HG03066 (cell line): Measurements from ENCODE around the gene KIRREL2.
"Not testable (repeated sequence)": the region's sequence is repeated elsewhere in the genome, so short reads cannot be mapped to it uniquely, and the experiment has no call there.

ENCODE experiments used
- ATAC-seq: cut with Tn5 transposase; IDR thresholded peaks from one replicate; pipeline ENCODE4 v1.9.1; 2021; ENCODE audit warnings: low read depth; ENCODE audit not compliant: unreplicated experiment

KIRREL2 gene

DNA sequence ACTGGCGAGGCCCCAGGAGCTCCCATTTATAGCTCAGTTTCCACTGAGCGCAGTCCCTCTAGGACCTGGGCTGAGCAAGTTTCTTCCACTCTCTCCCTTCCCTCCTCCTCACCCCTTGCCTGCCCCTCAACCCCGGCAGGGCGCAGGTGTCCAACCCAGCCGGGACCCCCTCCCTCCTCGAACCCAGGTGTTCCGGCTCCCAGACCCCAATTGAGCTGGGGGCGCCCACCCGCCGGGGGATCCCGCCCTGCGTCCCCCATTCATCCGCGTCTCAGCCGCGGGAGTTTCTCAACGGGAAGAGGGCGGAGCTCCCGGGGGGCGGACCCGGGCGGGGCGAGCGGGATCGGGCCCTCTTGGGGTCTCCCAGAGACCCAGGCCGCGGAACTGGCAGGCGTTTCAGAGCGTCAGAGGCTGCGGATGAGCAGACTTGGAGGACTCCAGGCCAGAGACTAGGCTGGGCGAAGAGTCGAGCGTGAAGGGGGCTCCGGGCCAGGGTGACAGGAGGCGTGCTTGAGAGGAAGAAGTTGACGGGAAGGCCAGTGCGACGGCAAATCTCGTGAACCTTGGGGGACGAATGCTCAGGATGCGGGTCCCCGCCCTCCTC is at the start of gene KIRREL2:
TSS of gene KIRREL2 (plus strand) at position 366 of the 604 bp plus-strand sequence. CDS start at position 575, 209 bp downstream.
- ATAC-seq: no peak

DNA sequence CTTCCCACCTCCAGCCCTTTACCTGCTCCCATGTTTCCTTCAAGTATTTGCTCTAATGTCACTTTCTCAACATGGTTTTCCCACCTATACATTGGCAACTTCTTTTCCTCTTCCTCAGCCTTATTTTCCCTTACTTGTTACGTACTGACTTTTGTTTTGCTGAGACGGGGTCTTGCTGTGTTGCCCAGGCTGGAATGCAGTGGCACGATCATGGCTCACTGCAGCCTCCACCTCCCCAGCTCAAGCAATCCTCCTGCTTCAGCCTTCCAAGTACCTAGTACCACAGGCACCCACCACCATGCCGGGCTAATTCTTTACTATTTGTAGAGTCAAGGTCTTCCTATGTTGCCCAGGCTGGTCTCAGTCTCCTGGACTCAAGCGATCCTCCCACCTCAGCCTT is 49.1 kb upstream of the KIRREL2 start:
- ATAC-seq: no peak

DNA sequence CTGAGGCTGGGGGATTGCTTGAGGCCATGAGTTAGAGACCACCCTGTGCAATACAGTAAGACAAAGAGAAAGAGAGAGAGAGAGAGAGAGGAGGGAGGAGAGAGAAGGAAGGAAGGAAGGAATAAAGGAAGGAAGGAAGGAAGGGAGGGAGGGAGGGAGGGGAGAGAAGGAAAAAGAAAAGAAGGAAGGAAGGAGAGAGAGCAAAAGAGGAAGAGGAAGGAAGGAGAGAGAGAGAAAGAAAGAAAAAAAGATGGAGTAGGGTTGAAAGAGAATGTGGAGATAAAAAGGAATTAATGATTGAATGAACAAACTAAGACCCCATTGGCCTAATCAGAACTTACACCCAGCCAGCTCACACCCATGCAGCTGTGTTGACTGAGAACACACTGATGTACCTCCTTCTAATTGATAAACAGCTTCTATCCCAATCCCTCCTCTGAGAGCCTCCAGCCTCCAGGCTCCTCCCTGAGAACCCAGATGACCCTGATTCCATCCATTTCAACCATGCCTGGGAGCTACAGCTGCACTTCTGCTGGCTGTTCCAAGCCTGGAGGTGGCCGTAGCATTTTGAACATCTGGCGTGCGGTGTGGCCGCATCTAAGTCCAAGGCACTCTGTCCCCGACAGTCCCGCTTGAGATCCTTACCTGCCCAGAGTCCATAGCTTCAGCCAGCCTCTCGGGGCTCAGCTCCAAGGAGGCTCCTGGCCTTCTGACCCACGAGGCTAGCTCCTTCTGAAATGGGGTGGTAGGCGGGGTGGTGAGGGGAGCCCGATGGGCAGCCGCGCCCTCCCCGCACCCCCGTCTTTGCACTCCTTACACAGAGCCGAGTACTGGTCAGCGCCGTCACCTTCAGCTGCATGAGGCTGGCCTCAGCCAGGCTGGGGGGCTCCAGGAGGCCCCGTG is 45.1 kb upstream of the KIRREL2 start:
- no peak for ATAC-seq

DNA sequence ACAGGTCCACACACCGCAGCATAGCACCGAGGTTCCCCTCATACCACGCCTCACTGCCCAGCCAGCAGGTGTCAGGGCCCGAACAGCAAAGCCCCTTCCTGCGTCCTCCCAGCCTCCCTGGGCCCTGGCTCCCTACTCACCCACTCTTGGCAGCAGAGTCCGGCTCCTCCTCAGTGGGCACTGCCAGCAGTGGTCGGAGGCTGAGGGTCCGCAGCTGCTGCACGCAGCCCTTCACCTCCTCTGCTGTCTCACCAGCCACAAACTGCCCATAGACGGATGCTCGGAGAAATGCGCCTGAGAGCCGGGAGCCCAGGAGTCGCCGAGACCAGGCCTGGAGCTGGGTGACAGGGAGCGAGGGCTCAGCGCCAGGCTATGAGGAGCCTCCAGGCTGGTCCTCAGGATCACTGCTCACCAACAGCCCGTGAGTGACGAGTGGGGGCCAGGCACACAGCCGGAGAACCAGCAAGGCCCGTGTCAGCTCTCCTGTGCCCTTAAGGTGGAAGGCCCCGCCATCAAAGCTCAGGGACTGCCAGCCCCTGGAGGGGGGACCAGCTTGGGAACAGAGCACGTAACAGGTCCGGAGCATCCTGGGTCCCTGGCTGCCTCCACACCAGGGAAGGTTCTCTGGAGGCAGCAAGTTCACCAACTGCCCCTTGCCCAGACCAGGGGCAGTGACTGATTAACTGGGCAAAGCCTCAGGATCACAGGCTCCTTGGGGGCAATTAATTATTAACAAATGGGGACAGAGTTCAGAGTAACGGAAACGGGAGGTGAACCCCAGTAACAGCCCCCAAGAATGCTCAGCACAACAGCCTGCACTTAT is 44.3 kb upstream of the KIRREL2 start, which contains the start of gene PRODH2:
TSS of gene PRODH2 (minus strand) at position 626 of the 823 bp plus-strand sequence. CDS start at position 586, 40 bp downstream.
- ATAC-seq: no peak

DNA sequence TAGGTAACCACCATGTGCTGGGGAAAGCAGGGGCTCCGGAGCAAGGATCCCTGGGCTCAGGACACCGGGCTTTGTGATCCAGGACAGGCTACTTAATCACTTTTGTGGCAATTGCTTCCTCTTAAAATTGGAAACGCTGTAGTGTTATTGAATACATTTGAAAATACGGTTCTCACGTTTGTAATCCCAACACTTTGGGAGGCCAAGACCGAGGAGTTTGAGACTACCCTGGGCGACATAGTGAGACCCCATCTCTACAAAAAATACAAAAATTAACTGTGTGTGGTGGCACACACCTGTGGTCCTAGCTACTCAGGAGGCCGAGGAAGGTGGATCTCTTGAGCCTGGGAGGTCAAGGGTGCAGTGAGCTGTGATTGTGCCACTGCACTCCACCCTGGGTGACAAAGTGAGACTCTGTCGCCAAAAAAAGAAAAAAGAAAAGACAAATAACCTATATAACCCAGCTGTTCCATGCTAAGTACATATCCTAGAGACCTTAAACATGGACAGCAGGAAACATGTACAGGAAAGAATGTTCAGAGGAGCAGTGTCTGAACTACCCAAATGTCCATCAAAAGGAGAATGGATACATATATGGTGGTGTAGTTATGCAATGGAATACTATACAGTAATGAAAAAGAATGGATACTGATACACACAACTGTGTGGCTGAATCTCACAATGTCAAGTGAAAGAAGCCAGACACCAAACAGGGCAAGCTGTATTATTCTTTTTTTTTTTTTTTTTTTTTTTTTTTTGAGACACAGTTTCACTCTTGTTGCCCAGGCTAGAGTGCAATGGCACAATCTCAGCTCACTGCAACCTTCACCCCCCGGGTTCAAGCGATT is 43.4 kb upstream of the KIRREL2 start:
- no peak for ATAC-seq

DNA sequence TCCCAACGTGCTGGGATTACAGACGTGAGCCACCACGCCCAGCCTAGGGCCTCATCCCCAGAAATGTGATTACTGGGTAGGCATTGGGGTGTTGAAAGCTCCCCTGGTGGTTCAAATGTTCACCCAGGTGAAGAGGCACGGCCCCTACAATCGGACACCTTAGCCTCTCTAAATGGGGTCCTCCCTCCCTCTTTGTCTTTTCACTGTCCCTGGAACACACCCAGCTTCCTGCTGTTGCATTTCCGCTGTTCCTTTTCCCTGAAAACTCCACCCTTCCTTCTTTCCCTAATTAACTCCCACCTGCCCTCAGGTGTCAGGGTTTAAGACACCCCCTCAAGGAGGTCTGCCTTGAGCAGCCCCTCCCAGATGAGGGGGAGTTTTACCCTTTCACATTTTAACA is 40.4 kb upstream of the KIRREL2 start:
- ATAC-seq: no peak

DNA sequence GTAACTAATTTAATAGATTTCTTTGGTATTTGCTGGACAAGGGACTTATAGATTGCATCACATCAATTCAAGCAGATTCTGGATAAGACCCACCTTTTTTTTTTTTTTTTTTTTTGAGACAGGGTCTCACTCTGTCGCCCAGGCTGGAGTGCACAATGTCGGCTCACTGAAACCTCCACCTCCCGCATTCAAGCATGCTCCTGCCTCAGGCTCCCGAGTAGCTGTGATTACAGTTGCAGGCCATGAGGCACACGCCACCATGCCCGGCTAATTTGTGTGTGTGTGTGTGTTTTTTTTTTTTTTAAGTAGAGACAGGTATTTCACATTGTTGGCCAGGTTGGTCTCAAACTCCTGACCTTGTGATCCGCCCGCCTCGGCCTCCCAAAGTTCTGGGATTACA is 39.9 kb upstream of the KIRREL2 start:
- ATAC-seq: no peak

DNA sequence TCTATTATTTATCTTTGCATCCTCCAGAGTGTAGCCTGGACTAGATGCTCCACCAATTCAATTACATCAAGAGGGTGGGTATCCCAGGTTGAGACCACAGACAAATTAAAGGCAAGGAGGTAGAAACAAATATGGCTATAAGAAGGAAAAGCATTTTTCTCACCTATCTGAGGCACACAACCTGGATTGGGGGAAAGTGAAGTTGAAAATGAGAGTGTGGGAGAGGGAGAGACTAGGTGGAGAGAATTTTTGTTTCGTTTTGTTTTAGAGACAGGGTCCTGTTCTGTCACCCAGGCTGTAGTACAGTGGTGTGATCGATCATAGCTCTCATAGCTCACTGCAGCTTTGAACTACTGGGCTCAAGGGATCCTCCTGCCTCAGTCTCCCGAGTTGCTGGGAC is 38.3 kb upstream of the KIRREL2 start:
- ATAC-seq: no peak

DNA sequence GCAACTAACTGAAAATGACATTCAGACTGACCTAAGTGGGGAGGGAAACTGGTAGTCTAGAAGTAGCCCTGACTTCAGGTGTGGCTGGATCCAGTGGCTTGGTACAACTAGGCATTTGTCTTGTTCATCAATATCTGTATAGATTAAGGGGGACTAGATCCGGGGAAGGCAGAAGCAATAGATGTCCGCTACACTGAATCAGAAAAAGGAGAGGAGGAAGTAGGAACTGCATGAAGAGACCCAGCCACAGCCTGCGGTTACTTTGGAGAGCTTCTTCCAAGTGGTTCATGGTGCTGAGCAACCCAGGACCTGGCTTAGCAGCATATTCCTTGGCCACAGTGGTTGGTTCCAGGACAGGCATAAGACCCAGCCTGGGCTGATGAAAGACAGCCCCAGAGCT is 34.1 kb upstream of the KIRREL2 start:
- no peak for ATAC-seq

DNA sequence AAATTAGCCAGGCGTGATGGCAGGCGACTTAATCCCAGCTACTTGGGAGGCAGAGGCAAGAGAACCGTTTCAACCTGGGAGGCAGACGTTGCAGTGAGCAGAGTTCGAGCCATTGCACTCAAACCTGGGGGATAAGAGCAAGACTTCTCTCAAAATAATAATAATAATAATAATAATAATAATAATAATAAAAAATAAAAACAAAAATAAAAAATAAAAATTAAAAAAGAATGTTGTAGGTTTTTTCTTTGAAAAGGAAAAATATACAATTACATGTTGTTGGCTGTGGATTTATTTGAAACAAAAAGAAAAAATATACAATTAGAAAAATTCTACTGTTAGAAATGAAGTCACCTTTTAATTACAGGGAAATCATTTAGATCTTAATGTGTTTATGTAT is 32.6 kb upstream of the KIRREL2 start:
- no peak for ATAC-seq

DNA sequence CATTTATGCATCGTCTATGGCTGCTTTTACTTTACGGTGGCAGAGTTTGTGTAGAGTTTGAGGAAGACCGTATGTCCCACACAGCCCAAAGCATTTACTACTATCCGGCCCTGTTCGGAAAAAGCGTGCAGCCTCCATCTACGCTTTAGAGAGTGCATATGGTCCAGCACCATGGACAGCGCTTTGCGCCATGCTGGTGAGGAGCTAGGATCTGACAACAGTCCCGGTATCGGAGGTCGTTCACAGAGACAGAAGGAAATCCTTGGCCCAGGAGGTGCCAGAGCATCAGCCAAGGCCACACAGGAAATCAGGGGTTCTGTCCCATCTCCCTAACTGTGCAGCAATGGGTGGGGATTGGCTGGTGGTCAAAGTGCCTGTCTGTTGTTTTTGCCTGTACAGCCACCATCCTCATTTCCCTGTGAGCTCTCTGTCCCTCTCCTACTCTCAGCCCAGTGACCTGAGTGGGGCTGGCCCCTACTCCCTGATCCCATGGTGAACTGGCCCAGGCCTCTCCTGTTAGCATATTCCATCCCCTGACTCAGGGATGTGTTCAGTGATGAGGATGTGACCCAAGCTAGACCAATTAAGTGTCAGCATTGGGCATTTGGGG is 27.9 kb upstream of the KIRREL2 start:
- ATAC-seq: no peak

DNA sequence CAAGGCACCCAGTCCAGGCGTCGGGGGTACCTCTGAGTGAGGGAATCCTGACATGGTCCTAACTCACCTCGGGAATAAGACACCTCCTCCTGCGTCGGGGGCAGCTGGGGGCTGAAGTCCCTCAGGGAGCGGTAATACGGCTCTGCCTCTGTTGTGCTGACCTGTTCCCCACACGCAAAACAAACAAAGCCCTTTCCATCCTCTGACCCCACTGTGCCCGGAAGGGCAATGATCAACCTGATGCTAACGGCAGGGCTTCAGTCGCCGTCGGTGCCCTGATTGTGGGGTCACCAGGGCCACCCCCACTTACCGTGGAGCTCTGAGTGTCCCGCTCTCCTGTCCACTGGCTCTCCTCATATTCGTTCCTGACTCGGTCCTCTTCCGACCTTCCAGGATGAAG is 25.7 kb upstream of the KIRREL2 start:
- ATAC-seq: no peak

DNA sequence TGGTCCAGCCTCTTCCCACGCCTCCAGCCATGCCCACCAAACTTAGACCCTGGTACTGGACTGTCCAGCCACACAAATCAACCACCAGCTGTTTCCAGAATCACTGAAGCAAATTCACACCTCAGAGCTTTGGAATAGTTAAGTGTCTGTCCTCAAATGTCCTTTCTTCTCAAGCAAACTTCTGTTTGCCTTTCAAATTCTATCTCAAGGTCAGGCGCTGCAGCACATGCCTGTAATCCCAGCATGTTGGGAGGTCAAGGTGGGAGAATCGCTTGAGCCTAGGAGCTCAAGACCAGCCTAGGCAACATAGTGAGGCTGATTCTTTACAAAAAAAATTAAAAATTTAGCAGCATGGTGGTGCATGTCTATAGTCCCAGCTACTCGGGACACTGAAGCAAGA is 24.7 kb upstream of the KIRREL2 start:
- no peak for ATAC-seq

DNA sequence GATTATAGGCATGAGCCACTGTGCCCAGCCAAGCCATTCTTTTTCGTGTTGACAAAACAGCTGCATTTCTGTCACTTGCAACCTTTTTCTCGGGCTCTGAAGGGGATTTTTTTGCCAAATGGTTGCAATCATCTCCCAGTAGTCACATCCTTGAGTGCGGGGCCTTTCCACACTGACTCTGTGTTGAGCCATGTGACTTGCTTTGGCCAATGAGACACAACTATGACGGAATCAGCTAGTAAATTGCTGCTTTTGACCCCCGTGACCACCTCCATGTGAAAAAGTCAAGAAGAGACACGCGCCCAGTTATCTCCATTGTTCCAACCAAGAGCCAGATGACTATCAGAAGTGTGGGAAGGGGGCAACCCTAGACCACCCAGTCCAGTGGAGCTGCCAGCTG is 22.7 kb upstream of the KIRREL2 start:
- ATAC-seq: no peak

DNA sequence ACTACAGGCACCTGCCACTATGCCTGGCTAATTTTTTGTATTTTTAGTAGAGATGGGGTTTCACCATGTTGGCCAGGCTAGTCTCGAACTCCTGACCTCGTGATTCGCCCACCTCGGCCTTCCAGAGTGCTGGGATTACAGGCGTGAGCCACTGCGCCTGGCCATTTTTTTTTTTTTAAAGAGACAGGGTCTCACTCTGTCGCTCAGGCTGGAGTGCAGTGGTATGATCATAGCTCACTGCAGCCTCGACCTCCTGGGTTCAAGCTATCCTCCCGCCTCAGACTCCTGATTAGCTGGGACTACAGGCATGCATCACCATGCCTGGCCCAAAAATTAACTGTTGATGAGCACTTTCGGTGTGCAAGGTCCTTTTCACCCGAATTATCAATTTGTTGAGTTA is 20.6 kb upstream of the KIRREL2 start:
- ATAC-seq: not testable (repeated sequence)

DNA sequence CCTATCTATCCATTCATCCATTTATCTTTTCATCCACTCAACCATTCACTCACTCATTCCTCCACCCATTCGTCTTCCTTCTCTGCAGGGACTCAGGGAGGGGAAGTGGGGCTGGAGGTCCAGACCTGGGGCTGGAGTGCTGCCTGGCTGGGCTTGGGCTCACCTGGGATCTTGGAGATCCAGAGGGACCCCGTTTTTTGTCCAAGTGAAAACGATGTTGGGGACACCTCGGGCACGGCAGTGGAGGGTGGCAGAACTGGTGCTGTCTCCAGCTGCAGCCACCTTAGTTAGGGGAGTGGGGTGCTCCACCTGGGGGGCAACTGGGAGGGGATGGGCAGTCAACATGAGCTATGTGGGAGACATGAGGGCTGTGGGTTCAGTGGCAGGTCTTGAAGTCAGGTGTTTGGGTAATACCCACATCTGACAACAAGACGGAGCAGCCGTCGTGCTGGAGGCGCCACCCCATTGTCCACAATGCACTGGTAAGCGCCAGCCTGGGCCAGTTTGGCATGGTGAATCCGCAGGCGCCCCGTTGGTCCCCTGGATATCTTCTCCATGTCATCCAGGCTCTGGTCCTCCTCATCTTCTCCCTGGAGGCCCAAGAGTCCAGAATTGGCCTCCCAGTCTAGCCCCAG is 14.6 kb upstream of the KIRREL2 start:
- no peak for ATAC-seq

DNA sequence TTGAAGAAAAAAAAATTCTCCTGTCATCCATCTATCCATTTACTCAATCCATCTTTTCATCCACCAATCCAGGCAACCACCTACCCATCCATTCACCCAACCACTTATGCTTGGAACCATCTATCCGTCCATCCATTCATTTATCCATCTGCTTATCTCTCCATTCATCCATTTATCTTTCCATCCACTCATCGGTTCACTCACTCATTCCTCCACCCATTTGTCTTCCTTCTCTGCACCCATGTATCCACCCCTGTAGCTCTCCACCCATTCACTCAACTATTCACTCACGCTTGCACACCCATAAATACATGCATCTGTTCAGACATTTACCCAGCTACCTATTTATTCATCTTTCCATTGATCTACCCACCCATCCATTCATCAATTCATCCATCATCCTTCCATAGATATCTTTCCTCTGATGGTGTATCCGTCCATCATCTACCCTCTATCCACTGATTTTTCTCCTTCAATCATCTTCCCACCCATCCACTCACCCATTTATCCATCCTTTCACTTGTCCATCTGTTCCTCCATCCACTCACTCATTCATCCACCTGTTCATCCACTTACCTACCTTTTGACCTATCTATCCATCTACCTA is 13.9 kb upstream of the KIRREL2 start:
- no peak for ATAC-seq

DNA sequence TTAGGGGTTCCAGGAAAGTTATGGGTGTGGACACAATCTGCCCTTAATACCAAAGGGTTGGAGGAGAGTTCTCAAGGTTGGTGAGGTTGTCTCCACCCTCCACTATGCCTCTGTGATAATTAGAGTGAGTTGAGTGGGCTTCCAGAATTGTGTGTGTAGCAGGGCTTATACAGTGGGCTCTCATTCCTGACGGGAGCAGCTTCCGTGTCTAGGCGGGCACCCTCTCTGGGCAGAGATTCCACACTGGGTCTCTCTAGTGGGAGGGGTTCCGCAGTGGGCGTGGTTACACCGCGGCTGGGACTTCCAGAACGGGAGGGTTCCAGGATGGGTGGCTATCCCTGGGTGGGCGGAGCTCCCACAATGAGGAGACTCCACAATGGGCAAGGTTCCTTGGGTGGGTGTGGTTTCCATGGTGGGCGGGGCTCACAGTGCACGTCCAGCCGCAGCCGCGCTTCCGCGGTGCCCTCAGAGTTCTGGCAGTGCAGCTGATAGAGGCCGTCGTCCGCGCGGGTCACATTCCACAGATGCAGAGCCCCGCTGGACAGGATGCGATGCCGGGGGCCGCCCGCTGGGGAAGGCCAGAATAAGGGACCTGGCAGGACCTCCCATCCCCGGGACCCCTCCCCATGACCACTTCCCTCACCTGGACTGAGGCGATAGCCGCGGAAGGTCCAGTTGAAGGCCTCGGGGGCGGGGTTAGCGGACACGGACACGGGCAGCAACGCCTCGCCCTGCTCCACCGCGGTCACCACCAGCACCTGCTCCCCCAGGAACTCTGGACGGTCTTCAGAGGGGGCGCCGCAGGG is 12.8 kb upstream of the KIRREL2 start:
- ATAC-seq: no peak
